HepG2 (cell line): ENCODE measurements around the gene ENTREP1.

Experiments
- CTCF ChIP-seq: sonication (generic); formaldehyde crosslinking; IDR thresholded peaks from 2 replicates; pipeline ENCODE4 v1.5.0; 2020; ENCODE audit warnings: mild to moderate bottlenecking, missing genetic modification reagents, moderate library complexity
- EZH2 ChIP-seq: conservative IDR thresholded peaks from 2 replicates; pipeline ENCODE4 v1.6.1; 2012; ENCODE audit warnings: mild to moderate bottlenecking, low read depth, low read length, moderate library complexity
- GABPA ChIP-seq, 2 experiments: IDR thresholded peaks; 2 replicates each; pipeline ENCODE4 v1.6.1; 2011 to 2016; ENCODE audit warnings: low read depth in 2 of 2, low read length in 1 of 2, missing biosample characterization in 1 of 2, missing genetic modification characterization in 1 of 2
- HNF1B ChIP-seq: sonication (generic); formaldehyde crosslinking; IDR thresholded peaks from 2 replicates; pipeline ENCODE4 v1.5.1; 2020; ENCODE audit warnings: mild to moderate bottlenecking, moderate library complexity, missing genetic modification reagents
- KDM5A ChIP-seq: fragments of 200-600 bp; sonication (generic); IDR thresholded peaks from 2 replicates; pipeline ENCODE4 v1.7.0; 2018; ENCODE audit warnings: antibody characterized with exemption, mild to moderate bottlenecking, low read length, borderline replicate concordance
- MLXIP ChIP-seq: sonication (generic); formaldehyde crosslinking; IDR thresholded peaks from 2 replicates; pipeline ENCODE4 v1.9.0; 2021; ENCODE audit warnings: missing genetic modification reagents, borderline replicate concordance
- POLR2A ChIP-seq, 2 experiments: IDR thresholded peaks; 2 replicates each; pipeline ENCODE4 v1.6.1; 2011; ENCODE audit warnings: low read depth in 2 of 2, low read length in 2 of 2, mild to moderate bottlenecking in 1 of 2, moderate library complexity in 1 of 2; ENCODE audit not compliant: insufficient read depth in 1 of 2
- U2AF1 ChIP-seq: fragments of 200-400 bp; formaldehyde crosslinking; optimal IDR thresholded peaks from 2 replicates; pipeline ENCODE3; 2017; ENCODE audit warnings: mild to moderate bottlenecking, low read depth, low read length
- ZNF740 ChIP-seq: sonication (generic); formaldehyde crosslinking; IDR thresholded peaks from 2 replicates; pipeline ENCODE4 v1.4.0; 2020; ENCODE audit warnings: missing genetic modification reagents
- ZNF766 ChIP-seq: sonication (generic); formaldehyde crosslinking; IDR thresholded peaks from 2 replicates; pipeline ENCODE4 v1.5.0; 2020; ENCODE audit warnings: missing genetic modification reagents, borderline replicate concordance
- ZNF781 ChIP-seq: sonication (generic); formaldehyde crosslinking; IDR thresholded peaks from 2 replicates; pipeline ENCODE4 v1.5.1; 2020; ENCODE audit warnings: borderline replicate concordance, mild to moderate bottlenecking, missing genetic modification reagents; ENCODE audit errors: not compliant biosample characterization

- TF ChIP-seq ZNF766 (CRISPR knock-in tag) (no peak), U2AF1 (no peak), ZNF781 (CRISPR knock-in tag) (no peak), GABPA (IDR thresholded peaks at IDR 0.05; ENCODE audit: low read depth, low read length) (no peak), GABPA (CRISPR knock-in tag; IDR thresholded peaks at IDR 0.05; ENCODE audit: low read depth) (no peak), HNF1B (no peak), ZNF740 (CRISPR knock-in tag) (no peak), KDM5A (no peak), CTCF (no peak), POLR2A (IDR thresholded peaks at IDR 0.05; ENCODE audit: insufficient read depth in 1 of 2, low read depth in 2 of 2, low read length in 2 of 2) (no peak), MLXIP (CRISPR knock-in tag) (no peak), EZH2 (no peak)
Observed at GRCh38 chr9:69299315-69299714, 25.7 kb upstream of the ENTREP1 start.
